Heart left ventricle (tissue), 13 donors: Measurements from ENCODE around the gene STIM1.

ENCODE experiments used
- POLR2A ChIP-seq, 2 donors: fragments of 450-650 bp; IDR thresholded peaks; one replicate each; pipeline ENCODE4 v1.6.1; 2017; ENCODE audit warnings: antibody characterized with exemption in 2 of 2, mild to moderate bottlenecking in 2 of 2, moderate library complexity in 2 of 2
- TF ChIP-seq, protein P1 (sequence below), 12 donors: fragments of 200-600 bp; sonication (generic) in 4 of 12; IDR thresholded peaks; one replicate each; pipeline versions ENCODE4 v1.5.0 to v1.8.0; 2018 to 2022; ENCODE audit warnings: antibody characterized with exemption in 12 of 12, mild to moderate bottlenecking in 5 of 12
- donor health status: ischemic (EF 13 %, LVEDD 7.1; RV severe dilation, severe dysfunction).
- donor health status: DM: no; HTN: yes; CAD: no.
- donor health status: DM: no; HTN: no; CAD: no.
- donor health status: ischemic (EF 25% LVEDD 6.9; RV normal size, moderate dysfunction).
- donor health status: ischemic (EF 25% LVEDD 5.7; RV mildly dilated, moderate dysfunction).
- donor health status: ischemic (EF 35%, LVEDD 5.7; RV mildly dilated, moderate dysfunction).
- donor health status: nonischemic (EF 11% LVEDD 7.7; RV severe dilation, severe dysfunction).
- donor health status: DM: yes; HTN: yes; CAD: no.
- donor health status: PGD.
- donor health status: ischemic (EF 29% LVEDD 5.4; RV normal size, mild dysfunction).
- donor health status: nonischemic (EF 23%, LVEDD 6.1; RV moderate dilation, normal function).

DNA sequence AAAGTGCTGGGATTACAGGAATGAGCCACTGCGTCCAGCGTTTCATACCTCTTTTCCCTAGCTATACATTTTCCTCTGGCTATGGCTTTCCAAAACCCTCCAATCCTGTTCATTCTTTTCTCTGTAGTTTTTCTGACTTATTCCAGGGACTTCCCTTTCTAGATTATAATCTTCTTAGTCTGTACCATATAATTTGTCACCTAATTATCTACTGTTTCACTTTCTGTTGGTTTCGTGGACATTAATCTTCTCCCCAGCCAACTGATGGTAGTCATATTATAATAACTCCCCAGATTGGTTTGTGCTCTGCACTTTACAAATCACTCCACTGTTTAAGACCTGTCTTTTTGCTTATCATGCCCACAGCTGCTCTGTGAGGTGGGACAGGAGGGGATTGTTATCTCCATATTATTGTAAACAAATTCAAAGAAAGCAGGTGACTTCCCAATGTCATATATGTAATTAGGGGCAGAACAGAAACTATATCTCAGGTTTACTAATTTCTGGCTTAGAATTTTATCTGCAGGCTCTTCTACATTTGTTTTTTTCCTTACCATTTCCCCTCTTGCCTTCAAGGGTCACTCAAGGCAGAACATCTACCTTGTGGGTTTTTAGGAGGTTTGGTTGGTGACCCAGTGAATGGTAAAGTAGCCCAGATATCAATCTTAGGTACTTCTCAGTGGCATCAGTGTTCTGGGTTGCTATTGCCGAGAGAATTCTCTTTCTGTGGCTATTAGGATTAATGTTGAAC, 23.9 kb downstream of the STIM1 start:
- TF ChIP-seq, protein P1, sequence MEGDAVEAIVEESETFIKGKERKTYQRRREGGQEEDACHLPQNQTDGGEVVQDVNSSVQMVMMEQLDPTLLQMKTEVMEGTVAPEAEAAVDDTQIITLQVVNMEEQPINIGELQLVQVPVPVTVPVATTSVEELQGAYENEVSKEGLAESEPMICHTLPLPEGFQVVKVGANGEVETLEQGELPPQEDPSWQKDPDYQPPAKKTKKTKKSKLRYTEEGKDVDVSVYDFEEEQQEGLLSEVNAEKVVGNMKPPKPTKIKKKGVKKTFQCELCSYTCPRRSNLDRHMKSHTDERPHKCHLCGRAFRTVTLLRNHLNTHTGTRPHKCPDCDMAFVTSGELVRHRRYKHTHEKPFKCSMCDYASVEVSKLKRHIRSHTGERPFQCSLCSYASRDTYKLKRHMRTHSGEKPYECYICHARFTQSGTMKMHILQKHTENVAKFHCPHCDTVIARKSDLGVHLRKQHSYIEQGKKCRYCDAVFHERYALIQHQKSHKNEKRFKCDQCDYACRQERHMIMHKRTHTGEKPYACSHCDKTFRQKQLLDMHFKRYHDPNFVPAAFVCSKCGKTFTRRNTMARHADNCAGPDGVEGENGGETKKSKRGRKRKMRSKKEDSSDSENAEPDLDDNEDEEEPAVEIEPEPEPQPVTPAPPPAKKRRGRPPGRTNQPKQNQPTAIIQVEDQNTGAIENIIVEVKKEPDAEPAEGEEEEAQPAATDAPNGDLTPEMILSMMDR (IDR thresholded peaks at IDR 0.05), result no peak
- TF ChIP-seq POLR2A (IDR thresholded peaks at IDR 0.05), result no peak
